ENCODE data around the gene SPTBN1. TPM values are rescaled to one million over a fixed set of nuclear protein-coding genes. Genes with fewer than 3 reads are reported as not detected.
A peak's percentile ranks its signal among the peaks of the same experiment; 100 is the strongest.

The SPTBN1 gene
- total and polyA plus RNA-seq, 9 of the 15 experiments (the other 6 are each of a cell fraction or from before 2014, with no cell fraction given), result 8.9 to 66.8 (median 31.4) TPM

GRCh38 chr2:54663424-54664030 lies 207.4 kb downstream of the SPTBN1 start (continued):
- TF ChIP-seq TFAM (CRISPR knock-in tag; conservative IDR thresholded peaks at IDR 0.05) (no peak), MAX (CRISPR knock-in tag; IDR thresholded peaks at IDR 0.05) (no peak), USF1 (CRISPR knock-in tag; IDR thresholded peaks at IDR 0.05) (no peak), TOE1 (IDR thresholded peaks at IDR 0.05; ENCODE audit: borderline replicate concordance) (no peak), TOE1 (CRISPR knock-in tag; IDR thresholded peaks at IDR 0.05; ENCODE audit: borderline replicate concordance, low read depth) (no peak), KDM1A (IDR thresholded peaks at IDR 0.05) (no peak), ZNF644 (tag; IDR thresholded peaks at IDR 0.05; ENCODE audit: low read depth) (no peak), ZNF184 (CRISPR knock-in tag; IDR thresholded peaks at IDR 0.05) (no peak), CBX3 (IDR thresholded peaks at IDR 0.05; ENCODE audit: borderline replicate concordance in 1 of 2, low read length in 2 of 2) (no peak)

GRCh38 chr2:54664238-54664786 lies 208.2 kb downstream of the SPTBN1 start:
- TF ChIP-seq ZNF165 (CRISPR knock-in tag; IDR thresholded peaks at IDR 0.05; ENCODE audit: borderline replicate concordance), result no peak
- no peak for TF ChIP-seq NFIC (IDR thresholded peaks at IDR 0.05)
- no peak for TF ChIP-seq PKNOX1 (IDR thresholded peaks at IDR 0.05)
- TF ChIP-seq SIN3A (IDR thresholded peaks at IDR 0.05; ENCODE audit: borderline replicate concordance in 2 of 2, control insufficient read depth in 1 of 2, low read depth in 2 of 2, low read length in 2 of 2), result no peak
- TF ChIP-seq KAT8 (IDR thresholded peaks at IDR 0.05; ENCODE audit: low read depth), result no peak
- TF ChIP-seq SNRNP70 (optimal IDR thresholded peaks at IDR 0.05; ENCODE audit: low read depth, low read length), result no peak
- no peak for TF ChIP-seq KLF13 (tag; IDR thresholded peaks at IDR 0.05; ENCODE audit: borderline replicate concordance, low read depth)
- TF ChIP-seq ZBTB33 (CRISPR knock-in tag; IDR thresholded peaks at IDR 0.05), result 0 out of 2 replicates have a peak, but pooled peaks have one; percentile 33
- peaks cover 91% of the 10 kb centered on the region for H3K36me3 ChIP-seq (ENCODE audit: control insufficient read depth, insufficient read depth, low read length)
- no peak overlapping the region for H3K27ac ChIP-seq (ENCODE audit: extremely low read depth, low read depth, low read length)
- H3K4me2 ChIP-seq (ENCODE audit: insufficient read depth, low read length), result no peak overlapping the region
- H3K4me3 ChIP-seq, result no peak overlapping the region
- 83% methylated on average over 17 of the region's 18 CpGs for WGBS (ENCODE audit: insufficient coverage, low coverage, missing lambda C conversion rate)
- H3K9ac ChIP-seq (ENCODE audit: insufficient read depth in 1 of 2, low read depth in 2 of 2, low read length in 2 of 2), result no peak overlapping the region; a peak in 1 of 4 replicates
- H3K27me3 ChIP-seq (ENCODE audit: control insufficient read depth in 2 of 2, insufficient read depth in 2 of 2, low read length in 2 of 2), result no peaks in the 10 kb centered on the region
- DNase-seq (ENCODE audit: extremely low read depth in 1 of 4, low spot score in 3 of 4) (no peak), FAIRE-seq (no peak), ATAC-seq (no peak)
- no peaks in the 10 kb centered on the region for H3K9me1 ChIP-seq (ENCODE audit: control insufficient read depth, insufficient read depth, low read length)
- H4K20me1 ChIP-seq (replicated peaks; ENCODE audit: control insufficient read depth, insufficient read depth, low read length), result no peaks in the 10 kb centered on the region
- BruUV-seq (replicated peaks), result no TSS peak
- no peaks in the 10 kb centered on the region for H3K9me3 ChIP-seq (replicated peaks; ENCODE audit: control insufficient read depth, insufficient read depth, low read depth, low read length)
- H3K4me1 ChIP-seq (replicated peaks in 1 of 2; ENCODE audit: control insufficient read depth in 2 of 2, insufficient read depth in 2 of 2, low read length in 2 of 2), result peaks cover 0 to 2% of the 10 kb centered on the region in 2 experiments; a peak in 1 of 5 replicates
- H2AFZ ChIP-seq (ENCODE audit: low read depth, low read length), result no peak overlapping the region
- H3K79me2 ChIP-seq (ENCODE audit: control insufficient read depth, insufficient read depth, low read length), result no peaks in the 10 kb centered on the region
- CTCF ChIA-PET (ENCODE audit: low intra/inter-chr PET ratio), result no interaction called here
- POLR2A ChIA-PET, result interaction anchor here (1.3 to 4.2 kb wide), 2 partner anchors 12 kb away, joined by 4 to 20 read pairs; no protein-coding TSS in a partner anchor
- intact Hi-C loops (cut with micrococcal nuclease), result loop anchor here (2.0 kb wide), 1 partner anchor 142 kb away; no protein-coding TSS in a partner anchor
- in situ Hi-C loops (cut with MboI), result no loop called here

All from K562 (cell line).